Calu3 (cell line): Measurements from ENCODE around the gene DLL4. TPM values are rescaled to one million over a fixed set of nuclear protein-coding genes. Genes with fewer than 3 reads are reported as not detected.

ENCODE experiments used
- BruUV-seq: library from RNA; stranded (reverse); fragments of 400-500 nt; replicated peaks from 2 replicates; lab custom pipeline; 2021; lab: Mats Ljungman, UMichigan
- CTCF ChIA-PET: fragments of 300-600 bp; sonication (Branson Sonifier 250); formaldehyde crosslinking; loops from one replicate; lab custom pipeline; 2022; ENCODE audit warnings: antibody characterized with exemption; lab: Charles Lee
- DNase-seq: peaks from one replicate; pipeline ENCODE4 v3.0.0; 2022
- H3K27ac Mint-ChIP-seq: one replicate; pipeline ENCODE4 v1.8.0; 2022; ENCODE audit warnings: mixed read lengths; ENCODE audit not compliant: unreplicated experiment
- H3K27me3 Mint-ChIP-seq: one replicate; pipeline ENCODE4 v1.8.0; 2022; ENCODE audit warnings: mixed read lengths; ENCODE audit not compliant: unreplicated experiment
- H3K36me3 Mint-ChIP-seq: one replicate; pipeline ENCODE4 v1.8.0; 2022; ENCODE audit warnings: mild to moderate bottlenecking, moderate library complexity, mixed read lengths; ENCODE audit not compliant: insufficient read depth, unreplicated experiment
- H3K4me1 Mint-ChIP-seq: one replicate; pipeline ENCODE4 v1.8.0; 2022; ENCODE audit warnings: mild to moderate bottlenecking, low read depth, mixed read lengths; ENCODE audit not compliant: unreplicated experiment
- H3K4me3 Mint-ChIP-seq: one replicate; pipeline ENCODE4 v1.8.0; 2022; ENCODE audit warnings: mild to moderate bottlenecking, low read depth, moderate library complexity, mixed read lengths; ENCODE audit not compliant: unreplicated experiment
- H3K9me3 Mint-ChIP-seq: one replicate; pipeline ENCODE4 v1.8.0; 2022; ENCODE audit warnings: low read depth, mixed read lengths; ENCODE audit not compliant: unreplicated experiment
- CTCF ChIP-seq: fragments of 200-600 bp; IDR thresholded peaks from one replicate; pipeline ENCODE4 v1.8.0; 2022; ENCODE audit warnings: antibody characterized with exemption; ENCODE audit not compliant: unreplicated experiment
- intact Hi-C: fragments of 100-400 bp; cut with micrococcal nuclease; formaldehyde crosslinking; loops from one replicate; pipeline ENCODE4 v1.10.0; 2022; ENCODE audit not compliant: unreplicated experiment
- total RNA-seq: library from RNA; stranded (reverse); gene quantifications from 2 replicates; pipeline ENCODE4 v1.2.3, GENCODE V29; 2022

The DLL4 gene
- total RNA-seq, 1 experiment from 2014 or later: not detected

- no peaks in the 10 kb centered on the region for H3K27me3 Mint-ChIP-seq
- no peaks in the 10 kb centered on the region for H3K9me3 Mint-ChIP-seq
- no peak overlapping the region for H3K27ac Mint-ChIP-seq
- no TSS peak for BruUV-seq
- intact Hi-C loops: loop anchor here (10.0 kb wide), 1 partner anchor 55 kb away; no protein-coding TSS in a partner anchor
- TF ChIP-seq CTCF: no peak
- CTCF ChIA-PET: no interaction called here
- DNase-seq: no peak
- peaks cover 15% of the 10 kb centered on the region for H3K36me3 Mint-ChIP-seq
- no peaks in the 10 kb centered on the region for H3K4me1 Mint-ChIP-seq
- H3K4me3 Mint-ChIP-seq: no peak overlapping the region
Observed at GRCh38 chr15:40909662-40910630, 19.2 kb upstream of the DLL4 start.

- Mint-ChIP-seq H3K36me3 (peaks cover 15% of the 10 kb centered on the region), H3K27ac (no peak overlapping the region), H3K4me1 (no peaks in the 10 kb centered on the region), H3K4me3 (no peak overlapping the region), H3K9me3 (no peaks in the 10 kb centered on the region), H3K27me3 (no peaks in the 10 kb centered on the region)
- intact Hi-C loops: no loop called here
- no peak for TF ChIP-seq CTCF
- CTCF ChIA-PET: no interaction called here
- DNase-seq: no peak
- no TSS peak for BruUV-seq
Observed at GRCh38 chr15:40911141-40911540, 18.0 kb upstream of the DLL4 start.

- H3K27ac Mint-ChIP-seq: no peak overlapping the region
- H3K36me3 Mint-ChIP-seq: peaks cover 15% of the 10 kb centered on the region
- intact Hi-C loops: no loop called here
- BruUV-seq: no TSS peak
- no peak for TF ChIP-seq CTCF
- H3K9me3 Mint-ChIP-seq: no peaks in the 10 kb centered on the region
- H3K4me1 Mint-ChIP-seq: no peaks in the 10 kb centered on the region
- no peaks in the 10 kb centered on the region for H3K27me3 Mint-ChIP-seq
- CTCF ChIA-PET: no interaction called here
- no peak for DNase-seq
- H3K4me3 Mint-ChIP-seq: no peak overlapping the region
Observed at GRCh38 chr15:40911693-40912092, 17.4 kb upstream of the DLL4 start.

GRCh38 chr15:40912478-40912877 is 16.7 kb upstream of the DLL4 start:
- TF ChIP-seq CTCF: no peak
- BruUV-seq: no TSS peak
- Mint-ChIP-seq H3K27me3 (no peaks in the 10 kb centered on the region), H3K36me3 (peaks cover 10% of the 10 kb centered on the region), H3K4me1 (no peaks in the 10 kb centered on the region), H3K4me3 (no peak overlapping the region), H3K9me3 (no peaks in the 10 kb centered on the region), H3K27ac (no peak overlapping the region)
- CTCF ChIA-PET: no interaction called here
- intact Hi-C loops: no loop called here
- DNase-seq: no peak
